CD14-positive monocyte (primary cell): ENCODE measurements around the gene PCDHA8. TPM values are rescaled to one million over a fixed set of nuclear protein-coding genes. Genes with fewer than 3 reads are reported as not detected.

ENCODE experiments used
- DNase-seq, 3 donors: peaks; one replicate each; pipeline ENCODE4 v3.0.0-alpha.2; 2011 to 2022
- H2AFZ ChIP-seq: 2 replicates; pipeline ENCODE4 v1.6.0; 2012; ENCODE audit warnings: mild to moderate bottlenecking, low read depth, low read length, inconsistent platforms; ENCODE audit not compliant: insufficient read depth, poor library complexity, severe bottlenecking
- H3K27ac ChIP-seq, 2 donors: 1 replicate in 1 of 2; 2 replicates in 1 of 2; pipeline ENCODE4 v1.5.1; 2012 to 2013; ENCODE audit warnings: low read length in 2 of 2, control low read depth in 1 of 2, inconsistent platforms in 1 of 2, low read depth in 1 of 2, mild to moderate bottlenecking in 1 of 2
- H3K27me3 ChIP-seq, 2 donors: one replicate each; pipeline versions ENCODE4 v1.6.0 to v1.6.1; 2011 to 2013; ENCODE audit warnings: low read length in 2 of 2; ENCODE audit not compliant: control insufficient read depth in 2 of 2, insufficient read depth in 2 of 2
- H3K36me3 ChIP-seq, 2 donors: replicated peaks in 1 of 2; 1 replicate in 1 of 2; 2 replicates in 1 of 2; pipeline versions ENCODE4 v1.5.1 to v1.6.1; 2012 to 2013; ENCODE audit warnings: low read length in 2 of 2, control low read depth in 1 of 2, inconsistent platforms in 1 of 2, mild to moderate bottlenecking in 1 of 2; ENCODE audit not compliant: insufficient read depth in 2 of 2, control insufficient read depth in 1 of 2
- H3K4me1 ChIP-seq, 2 donors: 1 replicate in 1 of 2; 2 replicates in 1 of 2; pipeline versions ENCODE4 v1.5.1 to v1.6.1; 2012 to 2013; ENCODE audit warnings: low read length in 2 of 2, control low read depth in 1 of 2, inconsistent platforms in 1 of 2, mild to moderate bottlenecking in 1 of 2, moderate library complexity in 1 of 2; ENCODE audit not compliant: insufficient read depth in 2 of 2, control insufficient read depth in 1 of 2
- H3K4me2 ChIP-seq: replicated peaks from 2 replicates; pipeline ENCODE3; 2012; ENCODE audit warnings: low read length, moderate library complexity, mild to moderate bottlenecking; ENCODE audit not compliant: poor library complexity, severe bottlenecking; ENCODE audit errors: extremely low read depth
- H3K4me3 ChIP-seq, 3 experiments: fragments of 200-600 bp in 1 of 3; sonication (generic) in 1 of 3; replicated peaks in 1 of 3; 1 replicate in 2 of 3; 2 replicates in 1 of 3; pipeline ENCODE4 v1.5.1; 2011 to 2013; ENCODE audit warnings: low read length in 3 of 3, mild to moderate bottlenecking in 3 of 3, control low read depth in 2 of 3, low read depth in 2 of 3, inconsistent platforms in 1 of 3, moderate library complexity in 1 of 3
- H3K79me2 ChIP-seq: 2 replicates; pipeline ENCODE4 v1.6.0; 2012; ENCODE audit warnings: mild to moderate bottlenecking, control low read depth, inconsistent platforms, low read length, moderate library complexity; ENCODE audit not compliant: insufficient read depth
- H3K9ac ChIP-seq: 2 replicates; pipeline ENCODE4 v1.6.0; 2017; ENCODE audit warnings: low read length, mild to moderate bottlenecking; ENCODE audit not compliant: insufficient read depth, poor library complexity, severe bottlenecking
- H3K9me3 ChIP-seq, 2 donors: replicated peaks in 1 of 2; 1 replicate in 1 of 2; 2 replicates in 1 of 2; pipeline versions ENCODE4 v1.5.1 to v1.6.1; 2012 to 2013; ENCODE audit warnings: low read length in 2 of 2, control low read depth in 1 of 2; ENCODE audit not compliant: control insufficient read depth in 1 of 2, insufficient read depth in 1 of 2
- H4K20me1 ChIP-seq: 2 replicates; pipeline ENCODE4 v1.6.0; 2012; ENCODE audit warnings: mild to moderate bottlenecking, low read length, control low read depth, moderate library complexity; ENCODE audit not compliant: insufficient read depth
- H3K27ac Mint-ChIP-seq, 7 donors: one replicate each; pipeline ENCODE4 v1.8.0; 2020; ENCODE audit warnings: mild to moderate bottlenecking in 7 of 7, mixed read lengths in 7 of 7, moderate library complexity in 6 of 7, inconsistent platforms in 2 of 7
- H3K27me3 Mint-ChIP-seq, 3 donors: one replicate each; pipeline ENCODE4 v1.8.0; 2021 to 2022; ENCODE audit warnings: low read depth in 3 of 3, mild to moderate bottlenecking in 3 of 3, mixed read lengths in 3 of 3, moderate library complexity in 3 of 3, inconsistent platforms in 1 of 3
- H3K36me3 Mint-ChIP-seq, 2 donors: one replicate each; pipeline ENCODE4 v1.8.0; 2020; ENCODE audit warnings: mixed read lengths in 2 of 2, inconsistent platforms in 1 of 2, mild to moderate bottlenecking in 1 of 2
- H3K4me1 Mint-ChIP-seq: one replicate; pipeline ENCODE4 v1.8.0; 2020; ENCODE audit warnings: mild to moderate bottlenecking, mixed read lengths
- H3K4me3 Mint-ChIP-seq, 2 donors: one replicate each; pipeline ENCODE4 v1.8.0; 2020; ENCODE audit warnings: mild to moderate bottlenecking in 2 of 2, mixed read lengths in 2 of 2, moderate library complexity in 1 of 2
- H3K9me3 Mint-ChIP-seq, 7 donors: one replicate each; pipeline ENCODE4 v1.8.0; 2020 to 2022; ENCODE audit warnings: mixed read lengths in 7 of 7, mild to moderate bottlenecking in 6 of 7, moderate library complexity in 6 of 7, inconsistent platforms in 2 of 7
- WGBS: methylation state at CpG from one replicate; pipeline ENCODE4 v1.1.5; 2013; ENCODE audit warnings: missing lambda C conversion rate; ENCODE audit not compliant: insufficient coverage; 5-methylcytosine and 5-hydroxymethylcytosine counted together
- intact Hi-C, 2 donors: fragments of 100-400 bp; cut with micrococcal nuclease; formaldehyde crosslinking; loops; one replicate each; pipeline versions ENCODE4 v1.15.0 to v1.15.1; 2023
- polyA plus RNA-seq, 3 donors: library from polyadenylated mRNA; depleted of rRNA in 1 of 3; unstranded in 2 of 3; stranded (reverse) in 1 of 3; fragments of 300-500 nt in 2 of 3; fragments of >200 nt in 1 of 3; fragmentation: Illumina TruSeq in 2 of 3; gene quantifications; 1 replicate in 2 of 3; 2 replicates in 1 of 3; pipeline ENCODE4 v1.2.3, GENCODE V29; 2012 to 2021
- TF ChIP-seq, protein P1 (sequence below): fragments of 200-600 bp; IDR thresholded peaks from one replicate; pipeline ENCODE4 v1.8.0; 2022; ENCODE audit warnings: antibody characterized with exemption, mild to moderate bottlenecking

PCDHA8 gene
- polyA plus RNA-seq, 3 donors: not detected

DNA sequence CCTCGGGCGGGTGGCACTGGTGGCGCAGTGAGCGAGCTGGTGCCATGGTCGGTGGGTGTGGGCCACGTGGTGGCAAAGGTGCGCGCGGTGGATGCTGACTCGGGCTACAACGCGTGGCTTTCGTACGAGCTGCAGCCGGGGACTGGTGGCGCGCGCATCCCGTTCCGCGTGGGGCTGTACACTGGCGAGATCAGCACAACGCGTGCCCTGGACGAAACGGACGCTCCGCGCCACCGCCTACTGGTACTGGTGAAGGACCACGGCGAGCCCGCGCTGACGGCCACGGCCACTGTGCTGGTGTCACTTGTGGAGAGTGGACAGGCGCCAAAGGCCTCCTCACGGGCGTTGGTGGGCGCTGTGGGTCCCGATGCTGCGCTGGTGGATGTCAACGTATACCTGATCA is 32.1 kb upstream of the PCDHA8 start:
- Mint-ChIP-seq H3K4me1 (no peaks in the 10 kb centered on the region), H3K27ac (no peak overlapping the region), H3K36me3 (peaks cover 0 to 3% of the 10 kb centered on the region in 2 donors), H3K9me3 (peaks cover 29 to 51% (median 46%) of the 10 kb centered on the region in 7 donors), H3K4me3 (no peak overlapping the region), H3K27me3 (peaks cover 4 to 11% (median 9%) of the 10 kb centered on the region in 3 donors)
- Histone ChIP-seq H4K20me1 (no peaks in the 10 kb centered on the region), H3K9ac (no peak overlapping the region), H3K4me3 (no peak overlapping the region), H3K4me1 (no peaks in the 10 kb centered on the region), H3K79me2 (no peaks in the 10 kb centered on the region), H3K4me2 (no peak overlapping the region), H3K36me3 (no peaks in the 10 kb centered on the region), H3K9me3 (peaks cover 31 to 36% of the 10 kb centered on the region in 2 donors), H3K27me3 (peaks cover 0 to 13% of the 10 kb centered on the region in 2 donors), H2AFZ (no peak overlapping the region), H3K27ac (no peak overlapping the region)
- intact Hi-C loops: no loop called here
- no peak for DNase-seq
- 68% methylated on average over 43 of the region's 43 CpGs for WGBS
- TF ChIP-seq, protein P1, sequence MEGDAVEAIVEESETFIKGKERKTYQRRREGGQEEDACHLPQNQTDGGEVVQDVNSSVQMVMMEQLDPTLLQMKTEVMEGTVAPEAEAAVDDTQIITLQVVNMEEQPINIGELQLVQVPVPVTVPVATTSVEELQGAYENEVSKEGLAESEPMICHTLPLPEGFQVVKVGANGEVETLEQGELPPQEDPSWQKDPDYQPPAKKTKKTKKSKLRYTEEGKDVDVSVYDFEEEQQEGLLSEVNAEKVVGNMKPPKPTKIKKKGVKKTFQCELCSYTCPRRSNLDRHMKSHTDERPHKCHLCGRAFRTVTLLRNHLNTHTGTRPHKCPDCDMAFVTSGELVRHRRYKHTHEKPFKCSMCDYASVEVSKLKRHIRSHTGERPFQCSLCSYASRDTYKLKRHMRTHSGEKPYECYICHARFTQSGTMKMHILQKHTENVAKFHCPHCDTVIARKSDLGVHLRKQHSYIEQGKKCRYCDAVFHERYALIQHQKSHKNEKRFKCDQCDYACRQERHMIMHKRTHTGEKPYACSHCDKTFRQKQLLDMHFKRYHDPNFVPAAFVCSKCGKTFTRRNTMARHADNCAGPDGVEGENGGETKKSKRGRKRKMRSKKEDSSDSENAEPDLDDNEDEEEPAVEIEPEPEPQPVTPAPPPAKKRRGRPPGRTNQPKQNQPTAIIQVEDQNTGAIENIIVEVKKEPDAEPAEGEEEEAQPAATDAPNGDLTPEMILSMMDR: no peak

DNA sequence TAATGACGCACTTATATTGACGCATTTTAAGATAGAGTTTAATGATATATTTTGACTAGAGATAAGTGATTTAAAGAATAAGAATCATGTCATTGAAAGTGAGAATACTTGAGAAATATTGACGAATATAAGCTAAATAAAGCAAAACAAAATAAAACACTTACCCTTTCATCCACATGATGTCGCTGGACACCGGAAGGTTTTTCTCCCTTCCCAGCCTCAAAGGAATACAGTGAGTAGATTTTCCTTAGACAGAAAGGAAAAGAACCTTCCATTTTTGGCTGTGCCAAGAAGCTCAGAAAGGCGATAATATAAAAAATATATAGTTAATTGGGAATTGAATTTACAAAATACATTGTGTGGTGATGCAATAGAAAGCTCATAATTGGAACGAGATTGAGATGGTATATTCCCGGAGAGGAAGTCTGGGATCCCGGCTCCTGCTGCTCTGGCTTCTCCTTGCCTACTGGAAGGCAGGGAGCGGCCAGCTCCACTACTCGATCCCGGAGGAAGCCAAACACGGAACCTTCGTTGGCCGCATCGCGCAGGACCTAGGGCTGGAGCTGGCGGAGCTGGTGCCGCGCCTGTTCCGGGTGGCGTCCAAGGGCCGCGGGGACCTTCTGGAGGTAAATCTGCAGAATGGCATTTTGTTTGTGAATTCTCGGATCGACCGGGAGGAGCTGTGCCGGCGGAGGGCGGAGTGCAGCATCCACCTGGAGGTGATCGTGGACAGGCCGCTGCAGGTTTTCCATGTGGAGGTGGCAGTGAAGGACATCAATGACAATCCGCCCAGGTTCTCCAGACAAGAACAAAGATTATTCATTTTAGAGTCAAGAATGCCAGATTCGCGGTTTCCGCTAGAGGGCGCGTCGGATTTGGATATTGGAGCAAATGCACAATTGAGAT is 19.4 kb upstream of the PCDHA8 start, which contains the start of gene PCDHA5:
Gene PCDHA5, plus strand, starts transcription at position 239 of the 906 bp plus-strand sequence.
- no peaks in the 10 kb centered on the region for H3K79me2 ChIP-seq
- H3K36me3 ChIP-seq: no peaks in the 10 kb centered on the region
- peaks cover 22 to 38% (median 35%) of the 10 kb centered on the region in 7 donors for H3K9me3 Mint-ChIP-seq
- TF ChIP-seq, protein P1: peak; percentile 20
- no peak within 1 kb of the TSS for H2AFZ ChIP-seq
- H4K20me1 ChIP-seq: no peaks in the 10 kb centered on the region
- H3K27ac Mint-ChIP-seq: no peak within 1 kb of the TSS
- no peak within 1 kb of the TSS for H3K4me2 ChIP-seq
- H3K9me3 ChIP-seq: peaks cover 36 to 38% of the 10 kb centered on the region in 2 donors
- H3K4me3 ChIP-seq: no peak within 1 kb of the TSS
- DNase-seq: no peak
- no peaks in the 10 kb centered on the region for H3K4me1 Mint-ChIP-seq
- intact Hi-C loops: loop anchor here in 1 of 2 donors (10.0 kb wide), 1 partner anchor 53 kb away; the partner anchor contains the start of gene PCDHA12
- H3K27me3 Mint-ChIP-seq: peaks cover 5 to 9% (median 7%) of the 10 kb centered on the region in 3 donors
- H3K27ac ChIP-seq: no peak within 1 kb of the TSS
- H3K4me1 ChIP-seq: no peaks in the 10 kb centered on the region
- no peak within 1 kb of the TSS for H3K4me3 Mint-ChIP-seq
- 40% methylated on average over 33 of the region's 39 CpGs for WGBS
- H3K36me3 Mint-ChIP-seq: peaks cover 0 to 4% of the 10 kb centered on the region in 2 donors
- peaks cover 0 to 4% of the 10 kb centered on the region in 2 donors for H3K27me3 ChIP-seq
- H3K9ac ChIP-seq: no peak within 1 kb of the TSS
